B cell (primary cell): Measurements from ENCODE around the gene CACNB4. TPM values are rescaled to one million over a fixed set of nuclear protein-coding genes. Genes with fewer than 3 reads are reported as not detected.

Experiments used
- ATAC-seq: fragments of 200-7000 bp; cut with Tn5 transposase; one replicate; pipeline ENCODE4 v1.10.0; 2021; ENCODE audit warnings: low read depth, mild to moderate bottlenecking, moderate number of reproducible peaks, moderate library complexity
- CTCF ChIA-PET: fragments of 350-600 bp; sonication (Branson Sonifier 250); formaldehyde crosslinking; loops from one replicate; lab custom pipeline; 2021; ENCODE audit warnings: antibody characterized with exemption, inconsistent platforms; lab: Charles Lee
- POLR2A ChIA-PET: fragments of 350-600 bp; sonication (Branson Sonifier 250); formaldehyde crosslinking; loops from one replicate; lab custom pipeline; 2021; ENCODE audit warnings: antibody characterized with exemption; lab: Charles Lee
- DNase-seq: peaks from one replicate; pipeline ENCODE4 v3.0.0; 2013
- H2AFZ ChIP-seq: 2 replicates; pipeline ENCODE4 v1.6.1; 2012; ENCODE audit warnings: mild to moderate bottlenecking, low read depth, low read length; ENCODE audit not compliant: insufficient read depth, poor library complexity, severe bottlenecking
- H3K27ac ChIP-seq, 2 donors: 1 replicate in 1 of 2; 2 replicates in 1 of 2; pipeline ENCODE4 v1.5.1; 2012 to 2013; ENCODE audit warnings: low read length in 2 of 2, mild to moderate bottlenecking in 2 of 2, moderate library complexity in 1 of 2
- H3K27me3 ChIP-seq, 4 experiments: fragments of 200-600 bp in 1 of 4; sonication (generic) in 1 of 4; replicated peaks in 1 of 4; 1 replicate in 2 of 4; 2 replicates in 2 of 4; pipeline versions ENCODE4 v1.6.1 to v1.7.0; 2013 to 2016; ENCODE audit warnings: low read length in 3 of 4, mild to moderate bottlenecking in 2 of 4, mixed read lengths in 1 of 4, moderate library complexity in 1 of 4; ENCODE audit not compliant: insufficient read depth in 4 of 4, control insufficient read depth in 3 of 4; ENCODE audit errors: control extremely low read depth in 1 of 4
- H3K36me3 ChIP-seq, 2 experiments: replicated peaks in 1 of 2; 1 replicate in 1 of 2; 2 replicates in 1 of 2; pipeline versions ENCODE4 v1.6.1 to v1.7.1; 2013; ENCODE audit warnings: low read length in 1 of 2; ENCODE audit not compliant: insufficient read depth in 2 of 2, control insufficient read depth in 1 of 2; ENCODE audit errors: control extremely low read depth in 1 of 2, extremely low read depth in 1 of 2
- H3K4me1 ChIP-seq, 2 donors: fragments of 200-600 bp in 1 of 2; sonication (generic) in 1 of 2; 1 replicate in 1 of 2; 2 replicates in 1 of 2; pipeline versions ENCODE4 v1.5.1 to v1.6.1; 2013 to 2017; ENCODE audit warnings: low read length in 2 of 2; ENCODE audit not compliant: control insufficient read depth in 2 of 2, insufficient read depth in 2 of 2
- H3K4me2 ChIP-seq: replicated peaks from 2 replicates; pipeline ENCODE3; 2012; ENCODE audit warnings: mild to moderate bottlenecking, low read depth, low read length; ENCODE audit not compliant: poor library complexity, severe bottlenecking
- H3K4me3 ChIP-seq, 5 experiments: fragments of 200-600 bp in 1 of 5; sonication (generic) in 1 of 5; 1 replicate in 3 of 5; 2 replicates in 2 of 5; pipeline versions ENCODE4 v1.5.1 to v1.7.0; 2011 to 2016; ENCODE audit warnings: low read length in 4 of 5, mild to moderate bottlenecking in 4 of 5, low read depth in 2 of 5, control low read depth in 1 of 5, moderate library complexity in 1 of 5; ENCODE audit not compliant: insufficient read depth in 1 of 5; ENCODE audit errors: control extremely low read depth in 1 of 5, extremely low read depth in 1 of 5
- H3K79me2 ChIP-seq: fragments of 200-600 bp; sonication (generic); one replicate; pipeline ENCODE4 v1.6.0; 2016; ENCODE audit warnings: low read length; ENCODE audit not compliant: control insufficient read depth, insufficient read depth
- H3K9ac ChIP-seq: fragments of 200-600 bp; sonication (generic); 2 replicates; pipeline ENCODE4 v1.6.1; 2017; ENCODE audit warnings: mild to moderate bottlenecking, low read length, moderate library complexity
- H3K9me3 ChIP-seq, 3 donors: one replicate each; pipeline versions ENCODE4 v1.6.1 to v1.7.1; 2013; ENCODE audit warnings: low read length in 2 of 3; ENCODE audit not compliant: control insufficient read depth in 2 of 3, insufficient read depth in 1 of 3; ENCODE audit errors: control extremely low read depth in 1 of 3
- H4K20me1 ChIP-seq: 2 replicates; pipeline ENCODE4 v1.6.0; 2012; ENCODE audit warnings: mild to moderate bottlenecking, low read length; ENCODE audit not compliant: insufficient read depth, control insufficient read depth, poor library complexity, severe bottlenecking
- H3K27ac Mint-ChIP-seq: one replicate; pipeline ENCODE4 v1.8.0; 2021; ENCODE audit warnings: mixed read lengths
- H3K27me3 Mint-ChIP-seq: one replicate; pipeline ENCODE4 v1.8.0; 2021; ENCODE audit warnings: mixed read lengths
- H3K4me1 Mint-ChIP-seq: one replicate; pipeline ENCODE4 v1.8.0; 2021; ENCODE audit warnings: mixed read lengths
- H3K4me3 Mint-ChIP-seq: one replicate; pipeline ENCODE4 v1.8.0; 2021; ENCODE audit warnings: mixed read lengths
- H3K9me3 Mint-ChIP-seq: one replicate; pipeline ENCODE4 v1.8.0; 2022; ENCODE audit warnings: mixed read lengths; ENCODE audit not compliant: insufficient read depth
- EZH2 ChIP-seq: IDR thresholded peaks from 2 replicates; pipeline ENCODE4 v1.6.1; 2012; ENCODE audit warnings: borderline replicate concordance, low read depth, mild to moderate bottlenecking, moderate library complexity, low read length; ENCODE audit not compliant: insufficient read depth, poor library complexity, severe bottlenecking
- WGBS: methylation state at CpG from one replicate; pipeline ENCODE4 v1.1.5; 2013; ENCODE audit warnings: missing lambda C conversion rate; ENCODE audit not compliant: insufficient coverage; 5-methylcytosine and 5-hydroxymethylcytosine counted together
- intact Hi-C: fragments of 100-400 bp; cut with micrococcal nuclease; formaldehyde crosslinking; loops from one replicate; pipeline ENCODE4 v1.10.0; 2022
- polyA plus RNA-seq: library from polyadenylated mRNA; depleted of rRNA; stranded (reverse); fragments of >200 nt; gene quantifications from 2 replicates; pipeline ENCODE4 v1.2.3, GENCODE V29; 2012
- total RNA-seq, 2 donors: library from RNA; stranded (reverse); fragments of 120-200 nt in 1 of 2; gene quantifications; 1 replicate in 1 of 2; 2 replicates in 1 of 2; pipeline versions ENCODE4 v1.2.3 to v1.2.4, GENCODE V29; 2013 to 2022
- TF ChIP-seq, protein P1 (sequence below): fragments of 200-600 bp; IDR thresholded peaks from one replicate; pipeline ENCODE4 v1.8.0; 2022; ENCODE audit warnings: antibody characterized with exemption, mild to moderate bottlenecking

CACNB4 gene
- total and polyA plus RNA-seq, 2 donors (not counting 1 experiment from before 2014, with no cell fraction given) = 0.12 to 1.4 TPM

DNA sequence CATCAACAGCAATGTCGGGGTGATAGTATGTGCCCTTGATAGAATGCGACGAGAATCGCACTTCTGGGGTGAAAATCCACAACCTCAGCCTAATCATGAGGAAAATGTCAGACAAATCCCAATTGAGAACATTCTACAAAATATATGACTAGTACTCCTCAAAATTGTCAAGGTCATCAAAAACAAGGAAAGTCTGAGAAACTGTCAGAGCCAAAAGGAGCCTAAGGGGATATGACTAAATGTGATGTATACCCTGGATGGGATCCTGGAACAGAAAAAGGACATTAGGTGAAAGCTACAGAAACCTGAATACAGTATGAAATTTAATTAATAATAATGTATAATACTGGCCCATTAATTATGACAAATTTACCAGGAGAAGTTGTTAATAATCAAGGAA lies 7.6 kb upstream of the CACNB4 start:
- POLR2A ChIA-PET = no interaction called here

DNA sequence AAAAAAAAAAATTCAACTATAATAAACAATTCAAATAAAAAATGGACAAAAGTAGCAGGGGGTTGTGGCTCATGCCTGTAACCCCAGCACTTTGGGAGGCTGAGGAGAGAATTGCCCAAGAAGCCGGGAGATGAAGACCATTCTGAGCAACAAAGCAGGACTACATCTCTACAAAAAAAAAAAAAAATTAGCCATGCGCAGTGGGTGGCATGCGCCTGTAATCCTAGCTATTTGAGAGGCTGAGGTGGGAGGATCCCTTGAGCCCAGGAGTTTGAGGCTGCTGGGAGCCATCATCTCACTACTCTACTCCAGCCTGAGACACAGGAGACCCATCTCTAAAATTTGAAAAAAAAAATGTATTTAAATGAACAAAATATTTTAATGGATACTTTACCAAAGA lies 4.4 kb upstream of the CACNB4 start:
- Mint-ChIP-seq H3K27me3 (peaks cover 24% of the 10 kb centered on the region), H3K9me3 (no peaks in the 10 kb centered on the region), H3K27ac (no peak overlapping the region), H3K4me1 (peaks cover 7% of the 10 kb centered on the region), H3K4me3 (no peak overlapping the region)
- TF ChIP-seq, protein P1, sequence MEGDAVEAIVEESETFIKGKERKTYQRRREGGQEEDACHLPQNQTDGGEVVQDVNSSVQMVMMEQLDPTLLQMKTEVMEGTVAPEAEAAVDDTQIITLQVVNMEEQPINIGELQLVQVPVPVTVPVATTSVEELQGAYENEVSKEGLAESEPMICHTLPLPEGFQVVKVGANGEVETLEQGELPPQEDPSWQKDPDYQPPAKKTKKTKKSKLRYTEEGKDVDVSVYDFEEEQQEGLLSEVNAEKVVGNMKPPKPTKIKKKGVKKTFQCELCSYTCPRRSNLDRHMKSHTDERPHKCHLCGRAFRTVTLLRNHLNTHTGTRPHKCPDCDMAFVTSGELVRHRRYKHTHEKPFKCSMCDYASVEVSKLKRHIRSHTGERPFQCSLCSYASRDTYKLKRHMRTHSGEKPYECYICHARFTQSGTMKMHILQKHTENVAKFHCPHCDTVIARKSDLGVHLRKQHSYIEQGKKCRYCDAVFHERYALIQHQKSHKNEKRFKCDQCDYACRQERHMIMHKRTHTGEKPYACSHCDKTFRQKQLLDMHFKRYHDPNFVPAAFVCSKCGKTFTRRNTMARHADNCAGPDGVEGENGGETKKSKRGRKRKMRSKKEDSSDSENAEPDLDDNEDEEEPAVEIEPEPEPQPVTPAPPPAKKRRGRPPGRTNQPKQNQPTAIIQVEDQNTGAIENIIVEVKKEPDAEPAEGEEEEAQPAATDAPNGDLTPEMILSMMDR = no peak
- no peak for TF ChIP-seq EZH2
- CTCF ChIA-PET = no interaction called here
- H3K9me3 ChIP-seq = no peaks in the 10 kb centered on the region
- DNase-seq (no peak), ATAC-seq (no peak)
- WGBS = no CpG with 5 or more reads among the region's 3 CpGs
- H3K4me2 ChIP-seq = no peak overlapping the region
- peaks cover 3 to 37% (median 23%) of the 10 kb centered on the region in 4 experiments for H3K27me3 ChIP-seq
- H3K4me1 ChIP-seq = peaks cover 11 to 19% of the 10 kb centered on the region in 2 donors
- no peaks in the 10 kb centered on the region for H3K36me3 ChIP-seq
- POLR2A ChIA-PET = no interaction called here
- no peaks in the 10 kb centered on the region for H3K79me2 ChIP-seq
- no peak overlapping the region for H2AFZ ChIP-seq
- no peak overlapping the region for H3K9ac ChIP-seq
- no peak overlapping the region for H3K4me3 ChIP-seq
- intact Hi-C loops = no loop called here
- H3K27ac ChIP-seq = no peak overlapping the region
- H4K20me1 ChIP-seq = no peaks in the 10 kb centered on the region

More for the DNA sequence above, 7.6 kb upstream of the CACNB4 start:
- Histone ChIP-seq H2AFZ (no peak overlapping the region), H3K9ac (no peak overlapping the region), H3K27me3 (peaks cover 0 to 5% (median 0%) of the 10 kb centered on the region in 4 experiments), H3K4me3 (no peak overlapping the region), H4K20me1 (no peaks in the 10 kb centered on the region), H3K4me2 (no peak overlapping the region), H3K36me3 (no peaks in the 10 kb centered on the region), H3K27ac (no peak overlapping the region), H3K9me3 (no peaks in the 10 kb centered on the region), H3K79me2 (no peaks in the 10 kb centered on the region), H3K4me1 (no peaks in the 10 kb centered on the region)
- Mint-ChIP-seq H3K9me3 (no peaks in the 10 kb centered on the region), H3K4me3 (no peak overlapping the region), H3K27me3 (peaks cover 11% of the 10 kb centered on the region), H3K4me1 (no peaks in the 10 kb centered on the region), H3K27ac (no peak overlapping the region)
- DNase-seq (no peak), ATAC-seq (no peak)
- WGBS = 100% methylated on average over 4 of the region's 4 CpGs
- CTCF ChIA-PET = no interaction called here
- intact Hi-C loops = no loop called here
- TF ChIP-seq, protein P1 = no peak
- no peak for TF ChIP-seq EZH2
